ENCODE results near the gene TSC1.

- TF ChIP-seq CTCF (conservative IDR thresholded peaks at IDR 0.05; ENCODE audit: low read depth, low read length) = no peak
- no peak for TF ChIP-seq EZH2 (IDR thresholded peaks at IDR 0.05; ENCODE audit: borderline replicate concordance, low read depth, low read length, poor library complexity, severe bottlenecking)
These were observed 29.3 kb upstream of the TSC1 start for GRCh38 chr9:132973713-132974112.

All from A673 (cell line).